HG02759 (cell line): ENCODE data around the gene TOP2B.

Experiments
- ATAC-seq: cut with Tn5 transposase; IDR thresholded peaks from one replicate; pipeline ENCODE4 v1.9.1; 2021; ENCODE audit warnings: mild to moderate bottlenecking, moderate library complexity; ENCODE audit not compliant: unreplicated experiment

Gene TOP2B

GRCh38 chr3:25664812-25665314 lies at the start of gene TOP2B:
Gene TOP2B, minus strand, starts transcription at chr3:25664907. Its CDS starts 610 bp downstream, at chr3:25664297.
- peak; percentile 87 for ATAC-seq

- ATAC-seq, result no peak
These were observed 48.8 kb upstream of the TOP2B start for GRCh38 chr3:25713341-25713985.

- no peak for ATAC-seq
These were observed 46.4 kb upstream of the TOP2B start for GRCh38 chr3:25711090-25711489.

- ATAC-seq, result no peak
These were observed 43.3 kb upstream of the TOP2B start for GRCh38 chr3:25708036-25708435.

- peak; percentile 64 for ATAC-seq
These were observed 42.7 kb upstream of the TOP2B start for GRCh38 chr3:25707268-25707926.

- no peak for ATAC-seq
These were observed 41.5 kb upstream of the TOP2B start for GRCh38 chr3:25706213-25706612.

- no peak for ATAC-seq
These were observed 32.8 kb upstream of the TOP2B start for GRCh38 chr3:25697553-25697952.

- ATAC-seq, result no peak
These were observed 31.2 kb upstream of the TOP2B start for GRCh38 chr3:25695731-25696420.

- no peak for ATAC-seq
These were observed 28.5 kb upstream of the TOP2B start for GRCh38 chr3:25693238-25693637.

GRCh38 chr3:25692341-25692740 lies 27.6 kb upstream of the TOP2B start:
- ATAC-seq, result no peak

GRCh38 chr3:25690768-25691533 lies 26.2 kb upstream of the TOP2B start:
- ATAC-seq, result no peak

- ATAC-seq, result no peak
These were observed 24.5 kb upstream of the TOP2B start for GRCh38 chr3:25689226-25689625.

- ATAC-seq, result no peak
These were observed 23.0 kb upstream of the TOP2B start for GRCh38 chr3:25687742-25688141.

GRCh38 chr3:25686766-25687165 lies 22.1 kb upstream of the TOP2B start:
- no peak for ATAC-seq

GRCh38 chr3:25683882-25684281 lies 19.2 kb upstream of the TOP2B start:
- no peak for ATAC-seq

- ATAC-seq, result no peak
These were observed 18.7 kb upstream of the TOP2B start for GRCh38 chr3:25683410-25683809.

GRCh38 chr3:25679642-25680302 lies 15.1 kb upstream of the TOP2B start:
- ATAC-seq, result no peak

- ATAC-seq, result no peak
These were observed 14.5 kb upstream of the TOP2B start for GRCh38 chr3:25679166-25679565.

- ATAC-seq, result no peak
These were observed 13.9 kb upstream of the TOP2B start for GRCh38 chr3:25678581-25678980.

GRCh38 chr3:25677121-25677520 lies 12.4 kb upstream of the TOP2B start:
- ATAC-seq, result no peak

- ATAC-seq, result no peak
These were observed 10.0 kb upstream of the TOP2B start for GRCh38 chr3:25674670-25675069.
